ENCODE measurements around the gene DPYSL5. TPM values are rescaled to one million over a fixed set of nuclear protein-coding genes. Genes with fewer than 3 reads are reported as not detected.

The DPYSL5 gene
- total and polyA plus RNA-seq, 10 of the 15 experiments (the other 5 are each of a cell fraction or from before 2014, with no cell fraction given): not detected

DNA sequence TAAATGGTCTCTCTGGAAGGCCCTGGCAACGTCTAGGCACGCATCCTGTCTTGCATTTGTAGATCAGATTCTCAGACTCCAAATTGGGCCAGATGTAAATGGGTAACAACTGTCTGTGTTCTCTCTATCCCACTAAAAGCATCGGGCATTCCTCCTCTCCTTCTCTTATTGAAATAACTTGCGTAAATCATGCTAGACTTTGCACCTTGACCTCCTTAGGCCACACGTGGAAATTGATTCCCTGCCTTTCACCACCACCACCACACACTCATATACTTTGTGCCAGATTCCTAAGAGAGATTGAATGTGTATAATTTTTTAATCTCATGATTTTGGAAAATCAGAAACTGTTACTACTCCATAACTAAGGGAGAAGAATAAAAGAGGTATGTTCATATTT, 143.8 kb downstream of the DPYSL5 start:
- Histone ChIP-seq H3K4me3 (no peak overlapping the region), H2AFZ (ENCODE audit: control insufficient read depth, low read depth, low read length) (no peak overlapping the region), H4K20me1 (ENCODE audit: control insufficient read depth, insufficient read depth) (no peaks in the 10 kb centered on the region), H3K9ac (ENCODE audit: control insufficient read depth, insufficient read depth, low read length) (no peak overlapping the region), H3K79me2 (ENCODE audit: control insufficient read depth, insufficient read depth, low read length) (no peaks in the 10 kb centered on the region), H3K27ac (ENCODE audit: control insufficient read depth, insufficient read depth) (no peak overlapping the region), H3K4me1 (ENCODE audit: control insufficient read depth, insufficient read depth, low read length) (no peaks in the 10 kb centered on the region), H3K4me2 (ENCODE audit: control insufficient read depth, insufficient read depth) (no peak overlapping the region), H3K9me3 (replicated peaks; ENCODE audit: control insufficient read depth, insufficient read depth, low read length) (no peaks in the 10 kb centered on the region), H3K36me3 (ENCODE audit: control insufficient read depth in 2 of 2, insufficient read depth in 2 of 2, low read length in 1 of 2) (no peaks in the 10 kb centered on the region), H3K27me3 (replicated peaks in 1 of 2; ENCODE audit: control insufficient read depth in 2 of 2, insufficient read depth in 2 of 2, low read length in 1 of 2) (peaks cover 5% of the 10 kb centered on the region in 2 experiments)
- ChIA-PET SMC1A (ENCODE audit: uncharacterized antibody, unreplicated experiment) (no interaction called here), POLR2A (no interaction called here), RAD21 (ENCODE audit: unreplicated experiment) (no interaction called here), CTCF (no interaction called here)
- no TSS peak for BruUV-seq (replicated peaks)
- intact Hi-C loops (cut with micrococcal nuclease; ENCODE audit: unreplicated experiment): no loop called here
- in situ Hi-C loops (cut with MboI): no loop called here
- FAIRE-seq (no peak), ATAC-seq (no peak), DNase-seq (ENCODE audit: low read depth, low spot score) (no peak)
- 31% methylated on average over 5 of the region's 5 CpGs for WGBS (ENCODE audit: insufficient coverage, insufficient replicate concordance, low lambda C conversion rate, missing lambda C conversion rate)
- TF ChIP-seq, protein P1, sequence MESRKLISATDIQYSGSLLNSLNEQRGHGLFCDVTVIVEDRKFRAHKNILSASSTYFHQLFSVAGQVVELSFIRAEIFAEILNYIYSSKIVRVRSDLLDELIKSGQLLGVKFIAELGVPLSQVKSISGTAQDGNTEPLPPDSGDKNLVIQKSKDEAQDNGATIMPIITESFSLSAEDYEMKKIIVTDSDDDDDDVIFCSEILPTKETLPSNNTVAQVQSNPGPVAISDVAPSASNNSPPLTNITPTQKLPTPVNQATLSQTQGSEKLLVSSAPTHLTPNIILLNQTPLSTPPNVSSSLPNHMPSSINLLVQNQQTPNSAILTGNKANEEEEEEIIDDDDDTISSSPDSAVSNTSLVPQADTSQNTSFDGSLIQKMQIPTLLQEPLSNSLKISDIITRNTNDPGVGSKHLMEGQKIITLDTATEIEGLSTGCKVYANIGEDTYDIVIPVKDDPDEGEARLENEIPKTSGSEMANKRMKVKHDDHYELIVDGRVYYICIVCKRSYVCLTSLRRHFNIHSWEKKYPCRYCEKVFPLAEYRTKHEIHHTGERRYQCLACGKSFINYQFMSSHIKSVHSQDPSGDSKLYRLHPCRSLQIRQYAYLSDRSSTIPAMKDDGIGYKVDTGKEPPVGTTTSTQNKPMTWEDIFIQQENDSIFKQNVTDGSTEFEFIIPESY (IDR thresholded peaks at IDR 0.05): no peak
- TF ChIP-seq, protein P2, sequence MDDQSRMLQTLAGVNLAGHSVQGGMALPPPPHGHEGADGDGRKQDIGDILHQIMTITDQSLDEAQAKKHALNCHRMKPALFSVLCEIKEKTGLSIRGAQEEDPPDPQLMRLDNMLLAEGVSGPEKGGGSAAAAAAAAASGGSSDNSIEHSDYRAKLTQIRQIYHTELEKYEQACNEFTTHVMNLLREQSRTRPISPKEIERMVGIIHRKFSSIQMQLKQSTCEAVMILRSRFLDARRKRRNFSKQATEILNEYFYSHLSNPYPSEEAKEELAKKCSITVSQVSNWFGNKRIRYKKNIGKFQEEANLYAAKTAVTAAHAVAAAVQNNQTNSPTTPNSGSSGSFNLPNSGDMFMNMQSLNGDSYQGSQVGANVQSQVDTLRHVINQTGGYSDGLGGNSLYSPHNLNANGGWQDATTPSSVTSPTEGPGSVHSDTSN (IDR thresholded peaks at IDR 0.05; ENCODE audit: insufficient replicate concordance, low read depth, low read length): no peak
- TF ChIP-seq MTA2 (IDR thresholded peaks at IDR 0.05; ENCODE audit: low read depth) (no peak), STAT1 (conservative IDR thresholded peaks at IDR 0.05) (no peak), ATF7 (IDR thresholded peaks at IDR 0.05; ENCODE audit: low read depth) (no peak), CHD1 (IDR thresholded peaks at IDR 0.05; ENCODE audit: low read depth, low read length) (no peak), ETV6 (conservative IDR thresholded peaks at IDR 0.05 in 1 of 2, IDR thresholded peaks at IDR 0.05 in 1 of 2; ENCODE audit: borderline replicate concordance in 1 of 2, low read depth in 1 of 2) (no peak), NRF1 (conservative IDR thresholded peaks at IDR 0.05; ENCODE audit: low read depth, low read length) (no peak), HDAC6 (IDR thresholded peaks at IDR 0.05; ENCODE audit: unreplicated experiment) (no peak), RBBP5 (conservative IDR thresholded peaks at IDR 0.05) (no peak), RFX5 (IDR thresholded peaks at IDR 0.05; ENCODE audit: low read depth, low read length) (no peak)
- TF ChIP-seq, protein P3, sequence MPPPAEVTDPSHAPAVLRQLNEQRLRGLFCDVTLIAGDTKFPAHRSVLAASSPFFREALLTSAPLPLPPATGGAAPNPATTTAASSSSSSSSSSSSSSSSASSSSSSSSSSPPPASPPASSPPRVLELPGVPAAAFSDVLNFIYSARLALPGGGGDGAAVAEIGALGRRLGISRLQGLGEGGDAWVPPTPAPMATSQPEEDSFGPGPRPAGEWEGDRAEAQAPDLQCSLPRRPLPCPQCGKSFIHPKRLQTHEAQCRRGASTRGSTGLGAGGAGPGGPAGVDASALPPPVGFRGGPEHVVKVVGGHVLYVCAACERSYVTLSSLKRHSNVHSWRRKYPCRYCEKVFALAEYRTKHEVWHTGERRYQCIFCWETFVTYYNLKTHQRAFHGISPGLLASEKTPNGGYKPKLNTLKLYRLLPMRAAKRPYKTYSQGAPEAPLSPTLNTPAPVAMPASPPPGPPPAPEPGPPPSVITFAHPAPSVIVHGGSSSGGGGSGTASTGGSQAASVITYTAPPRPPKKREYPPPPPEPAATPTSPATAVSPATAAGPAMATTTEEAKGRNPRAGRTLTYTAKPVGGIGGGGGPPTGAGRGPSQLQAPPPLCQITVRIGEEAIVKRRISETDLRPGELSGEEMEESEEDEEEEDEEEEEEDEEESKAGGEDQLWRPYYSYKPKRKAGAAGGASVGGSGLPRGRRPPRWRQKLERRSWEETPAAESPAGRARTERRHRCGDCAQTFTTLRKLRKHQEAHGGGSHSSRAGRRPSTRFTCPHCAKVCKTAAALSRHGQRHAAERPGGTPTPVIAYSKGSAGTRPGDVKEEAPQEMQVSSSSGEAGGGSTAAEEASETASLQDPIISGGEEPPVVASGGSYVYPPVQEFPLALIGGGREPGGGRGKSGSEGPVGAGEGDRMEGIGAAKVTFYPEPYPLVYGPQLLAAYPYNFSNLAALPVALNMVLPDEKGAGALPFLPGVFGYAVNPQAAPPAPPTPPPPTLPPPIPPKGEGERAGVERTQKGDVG (CRISPR knock-in tag; IDR thresholded peaks at IDR 0.05): no peak
- TF ChIP-seq, protein P4, sequence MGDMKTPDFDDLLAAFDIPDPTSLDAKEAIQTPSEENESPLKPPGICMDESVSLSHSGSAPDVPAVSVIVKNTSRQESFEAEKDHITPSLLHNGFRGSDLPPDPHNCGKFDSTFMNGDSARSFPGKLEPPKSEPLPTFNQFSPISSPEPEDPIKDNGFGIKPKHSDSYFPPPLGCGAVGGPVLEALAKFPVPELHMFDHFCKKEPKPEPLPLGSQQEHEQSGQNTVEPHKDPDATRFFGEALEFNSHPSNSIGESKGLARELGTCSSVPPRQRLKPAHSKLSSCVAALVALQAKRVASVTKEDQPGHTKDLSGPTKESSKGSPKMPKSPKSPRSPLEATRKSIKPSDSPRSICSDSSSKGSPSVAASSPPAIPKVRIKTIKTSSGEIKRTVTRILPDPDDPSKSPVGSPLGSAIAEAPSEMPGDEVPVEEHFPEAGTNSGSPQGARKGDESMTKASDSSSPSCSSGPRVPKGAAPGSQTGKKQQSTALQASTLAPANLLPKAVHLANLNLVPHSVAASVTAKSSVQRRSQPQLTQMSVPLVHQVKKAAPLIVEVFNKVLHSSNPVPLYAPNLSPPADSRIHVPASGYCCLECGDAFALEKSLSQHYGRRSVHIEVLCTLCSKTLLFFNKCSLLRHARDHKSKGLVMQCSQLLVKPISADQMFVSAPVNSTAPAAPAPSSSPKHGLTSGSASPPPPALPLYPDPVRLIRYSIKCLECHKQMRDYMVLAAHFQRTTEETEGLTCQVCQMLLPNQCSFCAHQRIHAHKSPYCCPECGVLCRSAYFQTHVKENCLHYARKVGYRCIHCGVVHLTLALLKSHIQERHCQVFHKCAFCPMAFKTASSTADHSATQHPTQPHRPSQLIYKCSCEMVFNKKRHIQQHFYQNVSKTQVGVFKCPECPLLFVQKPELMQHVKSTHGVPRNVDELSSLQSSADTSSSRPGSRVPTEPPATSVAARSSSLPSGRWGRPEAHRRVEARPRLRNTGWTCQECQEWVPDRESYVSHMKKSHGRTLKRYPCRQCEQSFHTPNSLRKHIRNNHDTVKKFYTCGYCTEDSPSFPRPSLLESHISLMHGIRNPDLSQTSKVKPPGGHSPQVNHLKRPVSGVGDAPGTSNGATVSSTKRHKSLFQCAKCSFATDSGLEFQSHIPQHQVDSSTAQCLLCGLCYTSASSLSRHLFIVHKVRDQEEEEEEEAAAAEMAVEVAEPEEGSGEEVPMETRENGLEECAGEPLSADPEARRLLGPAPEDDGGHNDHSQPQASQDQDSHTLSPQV (IDR thresholded peaks at IDR 0.05): no peak

All from GM12878 (cell line).